Retinal pigment epithelial cell (primary cell): ENCODE data around the gene CELSR1.

Experiments used
- DNase-seq: peaks from one replicate; pipeline ENCODE4 v3.0.0-alpha.2; 2010; ENCODE audit warnings: low read depth
- H3K4me3 ChIP-seq: 2 replicates; pipeline ENCODE4 v1.5.1; 2011; ENCODE audit warnings: mild to moderate bottlenecking, low read length, control low read depth, moderate library complexity
- CTCF ChIP-seq: conservative IDR thresholded peaks from 2 replicates; pipeline ENCODE4 v1.5.1; 2011; ENCODE audit warnings: low read depth, low read length, control low read depth, inconsistent platforms

Gene CELSR1

GRCh38 chr22:46368871-46369715, 168.3 kb downstream of the CELSR1 start:
- no peak for TF ChIP-seq CTCF
- DNase-seq: no peak
- no peak overlapping the region for H3K4me3 ChIP-seq

- DNase-seq: no peak
- no peak for TF ChIP-seq CTCF
- H3K4me3 ChIP-seq: no peak overlapping the region
Measured at GRCh38 chr22:46368422-46368821, 169.0 kb downstream of the CELSR1 start.

- peak; percentile 97 for TF ChIP-seq CTCF
- no peak overlapping the region for H3K4me3 ChIP-seq
- no peak for DNase-seq
Measured at GRCh38 chr22:46367707-46368191, 169.7 kb downstream of the CELSR1 start.

- no peak for DNase-seq
- no peak for TF ChIP-seq CTCF
- no peak overlapping the region for H3K4me3 ChIP-seq
Measured at GRCh38 chr22:46366801-46367706, 170.4 kb downstream of the CELSR1 start.

- no peak overlapping the region for H3K4me3 ChIP-seq
- DNase-seq: no peak
- TF ChIP-seq CTCF: no peak
Measured at GRCh38 chr22:46366327-46366731, 171.1 kb downstream of the CELSR1 start.

- H3K4me3 ChIP-seq: no peak overlapping the region
- DNase-seq: no peak
- TF ChIP-seq CTCF: no peak
Measured at GRCh38 chr22:46365166-46365624, 172.2 kb downstream of the CELSR1 start.
